Stimulated activated CD4-positive, alpha-beta T cell treated with anti-CD3 and anti-CD28 coated beads, Interleukin-2, amount 100 ng/mL, for 48 hours (primary cell): ENCODE measurements around the gene GINS3.

ENCODE experiments used
- DNase-seq, 2 donors: peaks; one replicate each; pipeline ENCODE4 v3.0.0-alpha.2; 2020

The GINS3 gene

GRCh38 chr16:58392215-58393137, at the start of gene GINS3:
GINS3 (plus strand) TSS chr16:58392471; CDS start chr16:58392602, 131 bp downstream.
- DNase-seq: peak; percentile 79 to 82

- DNase-seq: no peak
Observed at GRCh38 chr16:58343562-58343961, 48.7 kb upstream of the GINS3 start.

- no peak for DNase-seq
Observed at GRCh38 chr16:58345574-58346354, 46.5 kb upstream of the GINS3 start.

GRCh38 chr16:58346831-58347371, 45.4 kb upstream of the GINS3 start:
- DNase-seq: no peak

GRCh38 chr16:58348986-58349385, 43.3 kb upstream of the GINS3 start:
- DNase-seq: no peak

- no peak for DNase-seq
Observed at GRCh38 chr16:58352690-58353089, 39.6 kb upstream of the GINS3 start.

GRCh38 chr16:58360041-58360634, 32.1 kb upstream of the GINS3 start:
- DNase-seq: no peak

- no peak for DNase-seq
Observed at GRCh38 chr16:58361726-58362125, 30.5 kb upstream of the GINS3 start.

- no peak for DNase-seq
Observed at GRCh38 chr16:58363746-58364393, 28.4 kb upstream of the GINS3 start.

GRCh38 chr16:58365623-58366022, 26.6 kb upstream of the GINS3 start:
- no peak for DNase-seq

GRCh38 chr16:58366247-58367031, 25.8 kb upstream of the GINS3 start:
- DNase-seq: no peak

- no peak for DNase-seq
Observed at GRCh38 chr16:58367252-58367651, 25.0 kb upstream of the GINS3 start.

- no peak for DNase-seq
Observed at GRCh38 chr16:58371841-58372240, 20.4 kb upstream of the GINS3 start.

- no peak for DNase-seq
Observed at GRCh38 chr16:58375386-58375785, 16.9 kb upstream of the GINS3 start.

GRCh38 chr16:58377932-58378331, 14.3 kb upstream of the GINS3 start:
- no peak for DNase-seq

- no peak for DNase-seq
Observed at GRCh38 chr16:58378401-58378800, 13.9 kb upstream of the GINS3 start.

- no peak for DNase-seq
Observed at GRCh38 chr16:58379736-58380135, 12.5 kb upstream of the GINS3 start.

- no peak for DNase-seq
Observed at GRCh38 chr16:58381661-58382060, 10.6 kb upstream of the GINS3 start.

GRCh38 chr16:58384437-58385055, 7.7 kb upstream of the GINS3 start:
- no peak for DNase-seq

- DNase-seq: no peak
Observed at GRCh38 chr16:58385218-58385773, 7.0 kb upstream of the GINS3 start.

GRCh38 chr16:58389724-58390123, 2.5 kb upstream of the GINS3 start:
- no peak for DNase-seq
